GM19351 (cell line): ENCODE data around the gene PCDHGA4.
"Not testable (repeated sequence)": the region's sequence is repeated elsewhere in the genome, so short reads cannot be mapped to it uniquely, and the experiment has no call there.

Experiments
- ATAC-seq: cut with Tn5 transposase; IDR thresholded peaks from one replicate; pipeline ENCODE4 v1.9.1; 2021; ENCODE audit warnings: mild to moderate bottlenecking, moderate library complexity; ENCODE audit not compliant: unreplicated experiment

The PCDHGA4 gene

GRCh38 chr5:141382469-141383294, 27.9 kb downstream of the PCDHGA4 start, which contains the start of gene PCDHGA7:
TSS of gene PCDHGA7 (plus strand) at chr5:141382742. CDS start at chr5:141382900, 158 bp downstream.
- ATAC-seq = no peak

GRCh38 chr5:141383345-141383744, 28.5 kb downstream of the PCDHGA4 start:
- ATAC-seq = no peak

DNA sequence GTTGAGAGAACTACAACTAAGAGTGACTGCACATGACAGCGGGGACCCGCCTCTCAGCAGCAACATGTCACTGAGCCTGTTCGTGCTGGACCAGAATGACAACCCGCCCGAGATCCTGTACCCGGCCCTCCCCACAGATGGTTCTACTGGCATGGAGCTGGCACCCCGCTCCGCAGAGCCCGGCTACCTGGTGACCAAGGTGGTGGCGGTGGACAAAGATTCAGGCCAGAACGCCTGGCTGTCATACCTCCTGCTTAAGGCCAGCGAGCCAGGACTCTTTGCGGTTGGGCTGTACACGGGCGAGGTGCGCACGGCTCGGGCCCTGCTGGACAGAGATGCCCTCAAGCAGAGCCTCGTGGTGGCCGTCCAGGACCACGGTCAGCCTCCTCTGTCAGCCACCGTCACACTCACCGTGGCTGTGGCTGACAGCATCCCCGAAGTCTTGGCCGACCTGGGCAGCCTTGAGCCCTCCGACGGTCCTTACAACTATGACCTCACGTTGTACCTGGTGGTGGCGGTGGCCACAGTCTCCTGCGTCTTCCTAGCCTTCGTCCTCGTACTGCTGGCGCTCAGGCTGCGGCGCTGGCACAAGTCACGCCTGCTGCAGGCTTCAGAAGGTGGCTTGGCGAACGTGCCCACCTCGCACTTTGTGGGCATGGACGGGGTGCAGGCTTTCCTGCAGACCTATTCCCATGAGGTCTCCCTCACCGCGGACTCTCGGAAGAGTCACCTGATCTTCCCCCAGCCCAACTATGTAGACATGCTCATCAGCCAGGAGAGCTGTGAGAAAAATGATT, 29.8 kb downstream of the PCDHGA4 start:
- ATAC-seq = no peak

DNA sequence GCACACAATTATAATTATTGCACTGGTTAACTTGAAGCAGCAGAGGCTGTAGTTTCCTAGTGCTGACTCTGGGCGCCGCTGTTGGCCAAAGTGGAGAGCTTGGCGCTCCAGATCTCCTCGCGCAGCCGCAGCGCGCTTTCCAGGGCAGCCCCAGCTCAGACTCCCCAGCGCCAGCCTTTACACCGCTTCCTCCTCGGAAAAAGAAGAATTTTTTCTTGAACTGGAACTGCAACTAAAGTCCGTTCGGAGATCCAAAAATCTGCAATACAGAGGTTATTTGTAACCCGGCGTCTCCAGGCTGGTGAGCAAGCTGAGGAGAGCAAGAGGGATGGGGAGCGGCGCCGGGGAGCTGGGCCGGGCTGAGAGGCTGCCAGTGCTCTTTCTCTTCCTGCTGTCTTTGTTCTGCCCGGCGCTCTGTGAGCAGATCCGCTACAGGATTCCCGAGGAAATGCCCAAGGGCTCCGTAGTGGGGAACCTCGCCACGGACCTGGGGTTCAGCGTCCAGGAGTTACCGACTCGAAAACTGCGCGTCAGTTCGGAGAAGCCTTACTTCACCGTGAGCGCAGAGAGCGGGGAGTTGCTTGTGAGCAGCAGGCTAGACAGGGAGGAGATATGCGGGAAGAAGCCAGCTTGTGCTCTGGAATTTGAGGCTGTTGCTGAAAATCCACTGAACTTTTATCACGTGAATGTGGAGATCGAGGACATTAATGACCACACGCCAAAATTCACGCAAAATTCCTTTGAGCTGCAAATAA, 32.9 kb downstream of the PCDHGA4 start, which contains the start of gene PCDHGB4:
Gene PCDHGB4 (plus strand): TSS at position 142 of the 755 bp plus-strand sequence. CDS start 187 bp downstream, at position 329.
- peak; percentile 44 for ATAC-seq

DNA sequence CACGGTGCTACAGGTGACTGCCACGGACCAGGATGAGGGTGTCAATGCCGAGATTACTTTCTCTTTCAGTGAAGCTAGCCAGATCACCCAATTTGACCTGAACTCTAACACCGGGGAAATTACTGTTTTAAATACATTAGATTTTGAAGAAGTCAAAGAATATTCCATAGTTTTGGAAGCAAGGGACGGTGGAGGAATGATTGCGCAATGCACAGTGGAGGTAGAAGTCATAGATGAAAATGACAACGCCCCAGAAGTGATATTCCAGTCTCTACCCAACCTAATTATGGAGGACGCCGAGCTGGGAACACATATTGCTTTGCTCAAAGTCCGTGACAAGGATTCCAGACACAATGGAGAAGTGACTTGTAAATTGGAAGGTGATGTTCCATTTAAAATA, 33.8 kb downstream of the PCDHGA4 start:
- no peak for ATAC-seq

DNA sequence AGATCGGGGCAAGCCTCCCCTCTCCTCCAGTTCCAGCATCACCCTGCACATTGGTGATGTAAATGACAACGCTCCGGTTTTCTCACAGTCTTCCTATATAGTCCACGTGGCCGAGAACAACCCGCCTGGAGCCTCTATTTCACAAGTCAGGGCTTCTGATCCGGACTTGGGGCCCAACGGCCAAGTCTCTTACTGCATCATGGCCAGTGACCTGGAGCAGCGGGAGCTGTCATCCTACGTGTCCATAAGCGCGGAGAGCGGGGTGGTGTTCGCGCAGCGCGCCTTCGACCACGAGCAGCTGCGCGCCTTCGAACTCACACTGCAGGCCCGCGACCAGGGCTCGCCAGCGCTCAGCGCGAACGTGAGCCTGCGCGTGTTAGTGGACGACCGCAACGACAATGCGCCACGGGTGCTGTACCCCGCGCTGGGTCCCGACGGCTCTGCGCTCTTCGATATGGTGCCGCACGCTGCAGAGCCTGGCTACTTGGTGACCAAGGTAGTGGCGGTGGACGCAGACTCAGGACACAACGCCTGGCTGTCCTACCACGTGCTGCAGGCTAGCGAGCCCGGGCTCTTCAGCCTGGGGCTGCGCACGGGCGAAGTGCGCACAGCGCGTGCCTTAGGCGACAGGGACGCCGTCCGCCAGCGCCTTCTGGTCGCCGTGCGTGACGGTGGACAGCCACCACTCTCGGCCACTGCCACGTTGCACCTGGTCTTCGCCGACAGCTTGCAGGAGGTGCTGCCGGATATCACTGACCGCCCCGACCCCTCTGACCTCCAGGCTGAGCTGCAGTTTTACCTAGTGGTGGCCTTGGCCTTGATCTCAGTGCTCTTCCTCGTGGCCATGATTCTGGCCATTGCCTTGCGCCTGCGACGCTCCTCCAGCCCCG, 34.6 kb downstream of the PCDHGA4 start:
- no peak for ATAC-seq

GRCh38 chr5:141392429-141393198, 37.8 kb downstream of the PCDHGA4 start, which contains the start of gene PCDHGA8:
TSS of gene PCDHGA8 (plus strand) at chr5:141392633. CDS start at chr5:141392814, 181 bp downstream.
- ATAC-seq = no peak

DNA sequence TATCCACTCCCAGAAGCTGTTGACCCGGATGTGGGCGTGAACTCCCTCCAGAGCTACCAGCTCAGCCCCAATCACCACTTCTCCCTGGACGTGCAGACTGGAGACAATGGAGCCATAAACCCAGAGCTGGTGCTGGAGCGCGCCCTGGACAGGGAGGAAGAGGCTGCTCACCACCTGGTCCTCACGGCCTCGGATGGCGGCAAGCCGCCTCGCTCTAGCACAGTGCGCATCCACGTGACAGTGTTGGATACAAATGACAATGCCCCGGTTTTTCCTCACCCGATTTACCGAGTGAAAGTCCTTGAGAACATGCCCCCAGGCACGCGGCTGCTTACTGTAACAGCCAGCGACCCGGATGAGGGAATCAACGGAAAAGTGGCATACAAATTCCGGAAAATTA, 38.4 kb downstream of the PCDHGA4 start:
- ATAC-seq = no peak

DNA sequence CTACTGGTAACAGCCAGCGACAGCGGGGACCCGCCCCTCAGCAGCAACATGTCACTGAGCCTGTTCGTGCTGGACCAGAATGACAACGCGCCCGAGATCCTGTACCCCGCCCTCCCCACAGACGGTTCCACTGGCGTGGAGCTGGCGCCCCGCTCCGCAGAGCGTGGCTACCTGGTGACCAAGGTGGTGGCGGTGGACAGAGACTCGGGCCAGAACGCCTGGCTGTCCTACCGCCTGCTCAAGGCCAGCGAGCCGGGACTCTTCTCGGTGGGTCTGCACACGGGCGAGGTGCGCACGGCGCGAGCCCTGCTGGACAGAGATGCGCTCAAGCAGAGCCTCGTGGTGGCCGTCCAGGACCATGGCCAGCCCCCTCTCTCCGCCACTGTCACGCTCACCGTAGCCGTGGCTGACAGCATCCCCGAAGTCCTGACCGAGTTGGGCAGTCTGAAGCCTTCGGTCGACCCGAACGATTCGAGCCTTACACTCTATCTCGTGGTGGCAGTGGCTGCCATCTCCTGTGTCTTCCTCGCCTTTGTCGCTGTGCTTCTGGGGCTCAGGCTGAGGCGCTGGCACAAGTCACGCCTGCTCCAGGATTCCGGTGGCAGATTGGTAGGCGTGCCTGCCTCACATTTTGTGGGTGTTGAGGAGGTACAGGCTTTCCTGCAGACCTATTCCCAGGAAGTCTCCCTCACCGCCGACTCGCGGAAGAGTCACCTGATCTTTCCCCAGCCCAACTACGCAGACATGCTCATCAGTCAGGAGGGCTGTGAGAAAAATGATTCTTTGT, 39.8 kb downstream of the PCDHGA4 start:
- not testable (repeated sequence) for ATAC-seq

DNA sequence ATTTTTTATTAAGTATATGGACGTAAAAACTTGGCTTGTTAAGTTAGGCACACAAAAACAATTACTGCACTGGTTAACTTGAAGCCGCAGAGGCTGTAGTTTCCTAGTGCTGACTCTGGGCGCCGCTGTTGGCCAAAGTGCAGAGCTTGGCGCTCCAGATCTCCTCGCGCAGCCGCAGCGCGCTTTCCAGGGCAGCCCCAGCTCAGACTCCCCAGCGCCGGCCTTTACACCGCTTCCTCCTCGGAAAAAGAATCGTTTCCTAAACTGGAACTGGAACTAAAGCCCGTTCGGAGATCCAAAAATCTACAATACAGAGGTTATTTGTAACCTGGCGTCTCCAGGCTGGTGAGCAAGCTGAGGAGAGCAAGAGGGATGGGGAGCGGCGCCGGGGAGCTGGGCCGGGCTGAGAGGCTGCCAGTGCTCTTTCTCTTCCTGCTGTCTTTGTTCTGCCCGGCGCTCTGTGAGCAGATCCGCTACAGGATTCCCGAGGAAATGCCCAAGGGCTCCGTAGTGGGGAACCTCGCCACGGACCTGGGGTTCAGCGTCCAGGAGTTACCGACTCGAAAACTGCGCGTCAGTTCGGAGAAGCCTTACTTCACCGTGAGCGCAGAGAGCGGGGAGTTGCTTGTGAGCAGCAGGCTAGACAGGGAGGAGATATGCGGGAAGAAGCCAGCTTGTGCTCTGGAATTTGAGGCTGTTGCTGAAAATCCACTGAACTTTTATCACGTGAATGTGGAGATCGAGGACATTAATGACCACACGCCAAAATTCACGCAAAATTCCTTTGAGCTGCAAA, 43.1 kb downstream of the PCDHGA4 start, which contains the start of gene PCDHGB5:
Gene PCDHGB5 (plus strand): TSS at position 192 of the 796 bp plus-strand sequence. CDS start 181 bp downstream, at position 373.
- ATAC-seq = peak; percentile 98

DNA sequence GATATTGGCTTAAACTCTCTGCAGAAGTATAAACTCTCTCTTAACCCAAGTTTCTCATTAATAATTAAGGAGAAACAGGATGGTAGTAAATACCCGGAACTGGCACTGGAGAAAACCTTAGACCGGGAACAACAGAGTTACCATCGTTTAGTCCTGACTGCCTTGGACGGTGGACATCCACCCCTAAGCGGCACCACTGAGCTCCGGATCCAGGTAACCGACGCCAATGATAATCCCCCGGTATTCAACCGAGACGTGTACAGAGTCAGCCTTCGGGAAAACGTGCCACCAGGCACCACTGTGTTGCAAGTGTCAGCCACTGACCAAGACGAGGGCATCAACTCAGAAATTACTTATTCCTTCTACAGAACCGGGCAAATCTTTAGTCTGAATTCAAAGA, 43.8 kb downstream of the PCDHGA4 start:
- ATAC-seq = no peak

DNA sequence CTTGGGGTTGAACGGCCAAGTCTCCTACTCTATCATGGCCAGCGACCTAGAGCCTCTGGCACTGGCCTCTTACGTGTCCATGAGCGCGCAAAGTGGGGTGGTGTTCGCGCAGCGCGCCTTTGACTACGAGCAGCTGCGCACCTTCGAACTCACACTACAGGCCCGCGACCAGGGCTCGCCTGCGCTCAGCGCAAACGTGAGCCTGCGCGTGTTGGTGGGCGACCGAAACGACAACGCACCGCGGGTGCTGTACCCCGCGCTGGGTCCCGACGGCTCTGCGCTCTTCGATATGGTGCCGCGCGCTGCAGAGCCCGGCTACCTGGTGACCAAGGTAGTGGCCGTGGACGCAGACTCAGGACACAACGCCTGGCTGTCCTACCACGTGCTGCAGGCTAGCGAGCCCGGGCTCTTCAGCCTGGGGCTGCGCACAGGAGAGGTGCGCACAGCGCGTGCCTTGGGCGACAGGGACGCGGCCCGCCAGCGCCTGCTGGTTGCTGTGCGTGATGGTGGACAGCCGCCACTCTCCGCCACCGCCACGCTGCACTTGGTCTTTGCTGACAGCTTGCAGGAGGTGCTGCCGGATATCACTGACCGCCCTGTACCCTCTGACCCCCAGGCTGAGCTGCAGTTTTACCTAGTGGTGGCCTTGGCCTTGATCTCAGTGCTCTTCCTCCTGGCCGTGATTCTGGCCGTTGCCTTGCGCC, 44.9 kb downstream of the PCDHGA4 start:
- no peak for ATAC-seq

DNA sequence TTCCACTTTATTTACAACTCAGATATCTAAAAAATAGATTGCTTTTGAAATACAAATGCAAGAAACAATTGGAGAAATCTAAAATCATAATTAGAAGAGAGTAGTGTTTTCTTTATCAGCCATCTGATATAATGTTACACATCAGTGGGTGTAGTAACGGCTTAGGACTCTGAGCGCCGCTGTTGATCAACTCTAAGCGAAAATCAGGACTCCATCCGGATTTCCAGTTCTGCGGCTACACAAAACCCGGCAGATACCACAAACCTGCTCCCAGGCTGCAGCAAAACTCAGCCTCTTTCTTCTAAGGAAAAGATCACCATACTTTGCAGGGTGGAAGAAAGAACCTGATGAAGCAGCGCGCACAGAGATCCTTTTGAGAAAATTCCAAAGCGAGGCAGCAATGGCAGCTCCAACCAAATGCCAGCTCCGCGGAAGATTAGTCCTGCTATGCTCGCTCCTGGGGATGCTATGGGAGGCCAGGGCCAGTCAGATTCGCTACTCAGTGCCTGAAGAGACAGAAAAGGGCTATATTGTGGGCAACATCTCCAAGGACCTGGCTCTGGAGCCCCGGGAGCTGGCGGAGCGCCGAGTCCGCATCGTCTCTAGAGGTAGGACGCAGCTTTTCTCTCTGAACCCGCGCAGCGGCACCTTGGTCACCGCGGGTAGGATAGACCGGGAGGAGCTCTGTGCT, 47.9 kb downstream of the PCDHGA4 start, which contains the start of gene PCDHGA9:
Gene PCDHGA9 (plus strand): TSS at position 226 of the 691 bp plus-strand sequence. CDS start 175 bp downstream, at position 401.
- ATAC-seq = no peak

- ATAC-seq = no peak
Observed at GRCh38 chr5:141403387-141403786, 48.6 kb downstream of the PCDHGA4 start.
